NB4 (cell line): ENCODE measurements around the gene ZNF774.

Experiments used
- DNase-seq: peaks from one replicate; pipeline ENCODE4 v3.0.0; 2010; ENCODE audit warnings: low read depth
- H3K4me3 ChIP-seq: one replicate; pipeline ENCODE4 v1.5.1; 2011; ENCODE audit warnings: mild to moderate bottlenecking, low read depth, low read length, moderate library complexity
- MYC ChIP-seq: IDR thresholded peaks from 2 replicates; pipeline ENCODE4 v1.6.1; 2011; ENCODE audit warnings: low read depth, low read length
- POLR2A ChIP-seq: IDR thresholded peaks from 2 replicates; pipeline ENCODE4 v1.6.1; 2011; ENCODE audit warnings: mild to moderate bottlenecking; ENCODE audit not compliant: insufficient read length; ENCODE audit errors: extremely low read depth
- TF ChIP-seq, protein P1 (sequence below): IDR thresholded peaks from one replicate; pipeline ENCODE4 v1.5.1; 2012; ENCODE audit warnings: low read depth, low read length
- TF ChIP-seq, protein P2 (sequence below): IDR thresholded peaks from 2 replicates; pipeline ENCODE4 v1.6.1; 2011; ENCODE audit warnings: low read depth, low read length

Gene ZNF774

DNA sequence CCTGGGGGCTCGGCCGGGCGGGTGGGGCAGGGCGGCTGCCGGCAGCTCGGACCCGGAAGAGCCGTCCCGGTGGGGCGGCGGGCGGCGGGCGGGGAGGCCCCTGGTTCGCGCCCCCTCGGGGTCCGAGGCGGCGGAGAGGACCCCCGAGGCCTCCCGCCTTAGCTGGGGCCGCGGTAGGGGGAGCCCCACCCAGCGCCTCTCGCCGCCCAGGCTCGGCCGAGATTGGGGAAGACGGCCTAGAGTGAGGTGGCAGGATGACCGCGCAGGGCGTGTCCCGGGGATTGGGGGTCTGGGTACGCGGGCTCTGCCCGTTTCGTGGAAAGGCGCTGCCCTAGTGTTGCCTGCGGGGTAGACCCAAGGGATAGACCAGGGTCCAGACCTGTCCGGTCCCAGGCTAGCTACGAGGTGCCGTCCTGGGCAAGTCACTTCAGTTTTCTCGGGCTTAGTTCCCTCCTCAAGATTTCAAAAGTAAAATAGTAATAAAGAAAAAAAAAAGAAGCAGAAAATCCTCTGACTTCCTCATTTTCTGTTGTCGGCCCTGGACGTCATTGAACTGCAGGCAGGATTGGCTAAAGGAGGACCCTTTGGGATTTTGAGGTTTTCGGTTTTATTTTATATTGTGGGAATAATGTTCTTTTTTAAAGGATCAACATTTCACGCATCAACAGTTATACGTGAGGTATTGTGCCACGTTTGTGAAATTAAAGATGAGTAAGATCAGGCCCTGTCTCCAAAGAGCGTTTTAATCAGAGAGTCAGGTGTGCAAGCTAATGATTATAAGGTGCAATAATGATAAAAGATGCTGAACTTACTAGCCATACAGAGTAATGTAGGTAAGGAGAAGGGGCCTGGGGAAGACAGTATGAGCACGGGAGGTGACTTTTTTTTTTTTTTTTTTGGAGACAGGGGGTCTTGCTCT, 36.6 kb downstream of the ZNF774 start:
- TF ChIP-seq, protein P1, sequence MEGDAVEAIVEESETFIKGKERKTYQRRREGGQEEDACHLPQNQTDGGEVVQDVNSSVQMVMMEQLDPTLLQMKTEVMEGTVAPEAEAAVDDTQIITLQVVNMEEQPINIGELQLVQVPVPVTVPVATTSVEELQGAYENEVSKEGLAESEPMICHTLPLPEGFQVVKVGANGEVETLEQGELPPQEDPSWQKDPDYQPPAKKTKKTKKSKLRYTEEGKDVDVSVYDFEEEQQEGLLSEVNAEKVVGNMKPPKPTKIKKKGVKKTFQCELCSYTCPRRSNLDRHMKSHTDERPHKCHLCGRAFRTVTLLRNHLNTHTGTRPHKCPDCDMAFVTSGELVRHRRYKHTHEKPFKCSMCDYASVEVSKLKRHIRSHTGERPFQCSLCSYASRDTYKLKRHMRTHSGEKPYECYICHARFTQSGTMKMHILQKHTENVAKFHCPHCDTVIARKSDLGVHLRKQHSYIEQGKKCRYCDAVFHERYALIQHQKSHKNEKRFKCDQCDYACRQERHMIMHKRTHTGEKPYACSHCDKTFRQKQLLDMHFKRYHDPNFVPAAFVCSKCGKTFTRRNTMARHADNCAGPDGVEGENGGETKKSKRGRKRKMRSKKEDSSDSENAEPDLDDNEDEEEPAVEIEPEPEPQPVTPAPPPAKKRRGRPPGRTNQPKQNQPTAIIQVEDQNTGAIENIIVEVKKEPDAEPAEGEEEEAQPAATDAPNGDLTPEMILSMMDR: no peak
- TF ChIP-seq MYC: 0 out of 2 replicates have a peak, but pooled peaks have one; percentile 10
- TF ChIP-seq POLR2A: no peak
- TF ChIP-seq, protein P2, sequence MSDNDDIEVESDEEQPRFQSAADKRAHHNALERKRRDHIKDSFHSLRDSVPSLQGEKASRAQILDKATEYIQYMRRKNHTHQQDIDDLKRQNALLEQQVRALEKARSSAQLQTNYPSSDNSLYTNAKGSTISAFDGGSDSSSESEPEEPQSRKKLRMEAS: peak; percentile 44; the same call in 1 of the 2 replicates
- DNase-seq: peak; percentile 86

DNA sequence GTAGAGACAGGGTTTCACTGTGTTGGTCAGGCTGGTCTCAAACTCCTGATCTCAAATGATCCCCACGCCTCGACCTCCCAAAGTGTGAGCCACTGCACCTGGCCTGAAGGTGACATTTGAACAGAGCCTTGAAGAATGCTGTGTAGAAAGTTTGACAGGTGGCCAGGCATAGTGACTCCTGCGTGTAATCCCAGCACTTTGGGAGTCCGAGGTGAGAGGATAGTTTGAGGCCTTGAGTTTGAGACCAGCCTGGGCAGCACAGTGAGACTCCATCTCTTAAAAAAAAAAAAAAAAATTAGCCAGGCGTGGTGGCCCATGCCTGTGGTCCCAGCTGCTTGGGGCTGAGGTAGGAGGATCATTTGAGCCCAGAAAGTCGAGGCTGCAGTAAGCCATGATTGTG, 37.4 kb downstream of the ZNF774 start:
- DNase-seq: no peak
- TF ChIP-seq, protein P1: no peak
- TF ChIP-seq, protein P2: no peak
- TF ChIP-seq MYC (no peak), POLR2A (no peak)
- peak overlapping the region; percentile 92 for H3K4me3 ChIP-seq

More for the DNA sequence above, 36.6 kb downstream of the ZNF774 start:
- H3K4me3 ChIP-seq: peak overlapping the region; percentile 92

DNA sequence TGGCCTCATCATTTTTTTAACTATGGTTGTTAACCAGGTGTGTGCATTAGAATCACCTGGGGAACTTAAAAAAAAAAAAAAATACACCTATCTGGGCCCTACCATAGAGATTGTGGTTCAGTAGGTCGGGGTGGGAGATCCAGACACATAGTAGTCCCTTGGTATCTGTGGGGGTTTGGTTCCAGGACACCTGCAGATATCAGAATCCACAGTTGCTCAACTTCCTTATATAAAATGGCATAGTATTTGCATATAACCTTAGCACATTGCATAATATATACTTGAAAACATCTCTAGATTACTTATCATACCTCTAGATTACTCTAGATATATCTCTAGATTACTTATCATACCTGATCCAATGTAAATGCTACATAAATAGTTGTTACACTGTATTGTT, 41.0 kb downstream of the ZNF774 start:
- no peak for DNase-seq
- TF ChIP-seq POLR2A (no peak), MYC (no peak)
- TF ChIP-seq, protein P1: no peak
- TF ChIP-seq, protein P2: no peak
- H3K4me3 ChIP-seq: no peak overlapping the region

DNA sequence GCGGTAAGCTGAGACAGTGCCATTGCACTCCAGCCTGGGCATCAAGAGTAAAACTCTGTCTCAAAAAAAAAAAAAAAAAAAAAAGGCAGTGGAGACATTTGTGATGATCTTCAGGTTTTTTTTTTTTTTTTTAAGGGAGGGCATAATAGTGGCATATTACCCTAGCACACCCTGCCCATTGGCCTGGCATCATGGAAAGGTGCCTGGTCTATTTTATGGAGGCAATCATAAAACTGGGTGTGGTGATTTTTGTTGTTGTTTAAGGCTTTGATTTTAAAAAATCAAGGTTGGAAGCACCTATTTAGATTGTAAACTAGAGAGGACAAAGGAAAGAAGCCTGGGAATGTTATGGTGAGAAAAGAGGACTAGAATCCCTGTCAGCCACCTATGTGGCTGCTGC, 42.0 kb downstream of the ZNF774 start:
- TF ChIP-seq, protein P1: no peak
- TF ChIP-seq, protein P2: no peak
- TF ChIP-seq POLR2A (no peak), MYC (no peak)
- no peak for DNase-seq
- no peak overlapping the region for H3K4me3 ChIP-seq

DNA sequence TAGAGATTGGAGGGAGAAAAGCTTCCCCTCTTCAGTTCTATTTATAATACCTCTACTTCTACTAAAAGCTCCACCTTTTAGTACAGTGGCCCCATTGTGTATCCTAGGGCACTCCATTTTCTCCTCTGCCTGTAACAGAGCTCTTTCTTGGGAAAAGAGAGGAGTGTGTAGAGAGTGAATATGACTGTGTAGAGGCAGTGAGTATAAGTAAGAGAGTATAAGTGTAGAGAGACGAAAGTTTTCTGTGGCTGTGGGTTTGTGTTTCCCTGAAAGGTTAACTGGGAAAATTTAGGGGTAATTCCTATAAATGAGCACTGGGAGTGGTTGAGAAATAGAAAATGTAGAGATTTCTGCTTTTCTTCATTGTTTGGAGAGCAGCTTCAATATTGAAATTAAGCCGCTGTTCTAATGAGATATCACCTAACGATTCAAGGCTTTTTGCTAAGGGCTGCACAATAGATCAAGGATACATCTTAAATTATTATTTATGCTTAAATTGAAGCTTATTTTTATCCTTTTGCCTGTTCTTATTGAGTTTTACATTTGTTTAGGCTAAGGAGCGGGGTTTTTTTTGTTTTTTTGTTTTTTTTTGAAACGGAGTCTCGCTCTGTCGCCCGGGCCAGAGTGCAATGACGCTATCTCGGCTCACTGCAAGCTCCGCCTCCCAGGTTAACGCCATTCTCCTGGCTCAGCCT, 42.8 kb downstream of the ZNF774 start:
- no peak overlapping the region for H3K4me3 ChIP-seq
- no peak for TF ChIP-seq MYC
- TF ChIP-seq, protein P1: no peak
- TF ChIP-seq, protein P2: no peak
- no peak for TF ChIP-seq POLR2A
- DNase-seq: no peak
